ENCODE results near the gene STAG1. TPM values are rescaled to one million over a fixed set of nuclear protein-coding genes. Genes with fewer than 3 reads are reported as not detected.
"Not testable (repeated sequence)": the region's sequence is repeated elsewhere in the genome, so short reads cannot be mapped to it uniquely, and the experiment has no call there.

STAG1 gene
- total RNA-seq, 2 donors from 2014 or later, result 48.0 to 62.3 TPM

- peaks cover 25% of the 10 kb centered on the region for H3K36me3 Mint-ChIP-seq (ENCODE audit: low read depth)
- no peak overlapping the region for H3K4me3 Mint-ChIP-seq
- H3K9me3 Mint-ChIP-seq, result no peaks in the 10 kb centered on the region
- peak; percentile 52 for ATAC-seq (replicated peaks)
- H3K27me3 Mint-ChIP-seq, result no peaks in the 10 kb centered on the region
- H3K27ac Mint-ChIP-seq, result no peak overlapping the region
- peaks cover 17% of the 10 kb centered on the region for H3K4me1 Mint-ChIP-seq
Observed at GRCh38 chr3:136595913-136596697, 156.1 kb downstream of the STAG1 start.

DNA sequence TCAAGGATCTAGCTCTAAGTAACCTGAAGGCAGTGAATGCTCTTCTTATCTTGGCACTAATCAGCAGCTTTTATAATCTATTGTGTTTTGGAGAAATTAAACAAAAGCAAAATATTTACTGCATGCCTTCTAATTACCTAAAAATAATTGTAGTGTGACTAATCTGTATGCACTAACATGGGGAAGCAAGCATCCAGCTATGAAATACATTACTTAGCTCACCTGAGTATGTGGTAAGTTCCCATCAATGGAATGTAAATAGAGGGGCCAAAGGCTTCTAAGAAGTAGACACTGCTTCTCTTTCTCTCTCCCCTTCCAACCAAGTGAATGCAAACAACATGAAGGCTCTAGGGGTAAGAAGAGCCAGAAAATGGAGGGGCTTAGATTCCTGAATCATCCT is 165.6 kb downstream of the STAG1 start:
- H3K4me1 Mint-ChIP-seq, result peaks cover 11% of the 10 kb centered on the region
- H3K27ac Mint-ChIP-seq, result no peak overlapping the region
- no peak for ATAC-seq (replicated peaks)
- H3K36me3 Mint-ChIP-seq (ENCODE audit: low read depth), result peaks cover 40% of the 10 kb centered on the region
- no peak overlapping the region for H3K4me3 Mint-ChIP-seq
- H3K9me3 Mint-ChIP-seq, result no peaks in the 10 kb centered on the region
- H3K27me3 Mint-ChIP-seq, result no peaks in the 10 kb centered on the region

GRCh38 chr3:136584728-136585127 is 167.4 kb downstream of the STAG1 start:
- peaks cover 42% of the 10 kb centered on the region for H3K36me3 Mint-ChIP-seq (ENCODE audit: low read depth)
- H3K4me1 Mint-ChIP-seq, result peaks cover 11% of the 10 kb centered on the region
- H3K9me3 Mint-ChIP-seq, result no peaks in the 10 kb centered on the region
- ATAC-seq (replicated peaks), result peak; percentile 59
- no peak overlapping the region for H3K4me3 Mint-ChIP-seq
- no peaks in the 10 kb centered on the region for H3K27me3 Mint-ChIP-seq
- no peak overlapping the region for H3K27ac Mint-ChIP-seq

- Mint-ChIP-seq H3K27me3 (no peaks in the 10 kb centered on the region), H3K9me3 (no peaks in the 10 kb centered on the region), H3K4me3 (no peak overlapping the region), H3K36me3 (ENCODE audit: low read depth) (peaks cover 46% of the 10 kb centered on the region), H3K27ac (no peak overlapping the region), H3K4me1 (peaks cover 11% of the 10 kb centered on the region)
- ATAC-seq (replicated peaks), result no peak
Observed at GRCh38 chr3:136583823-136584222, 168.4 kb downstream of the STAG1 start.

DNA sequence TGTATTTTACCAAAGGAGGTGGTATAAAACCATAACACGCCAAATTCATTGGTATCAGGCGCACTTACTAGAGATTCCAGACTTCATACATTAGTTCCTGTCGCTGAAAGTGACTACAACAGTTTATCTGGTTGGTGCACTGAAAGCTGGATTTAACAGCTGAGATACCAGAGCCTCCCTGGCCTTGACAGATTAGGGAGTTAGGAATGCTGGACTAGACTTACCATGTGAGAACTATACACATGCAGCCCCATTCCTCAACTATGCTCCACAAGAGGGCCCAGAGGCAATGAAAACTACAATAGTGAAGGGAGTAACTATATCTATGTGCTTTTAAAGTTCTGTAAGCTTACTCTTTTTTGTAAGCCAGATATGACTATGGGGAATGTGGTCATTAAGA is 174.4 kb downstream of the STAG1 start:
- H3K4me1 Mint-ChIP-seq, result no peaks in the 10 kb centered on the region
- H3K36me3 Mint-ChIP-seq (ENCODE audit: low read depth), result peaks cover 24% of the 10 kb centered on the region
- H3K27me3 Mint-ChIP-seq, result no peaks in the 10 kb centered on the region
- H3K27ac Mint-ChIP-seq, result no peak overlapping the region
- H3K9me3 Mint-ChIP-seq, result no peaks in the 10 kb centered on the region
- no peak overlapping the region for H3K4me3 Mint-ChIP-seq
- ATAC-seq (replicated peaks), result no peak

DNA sequence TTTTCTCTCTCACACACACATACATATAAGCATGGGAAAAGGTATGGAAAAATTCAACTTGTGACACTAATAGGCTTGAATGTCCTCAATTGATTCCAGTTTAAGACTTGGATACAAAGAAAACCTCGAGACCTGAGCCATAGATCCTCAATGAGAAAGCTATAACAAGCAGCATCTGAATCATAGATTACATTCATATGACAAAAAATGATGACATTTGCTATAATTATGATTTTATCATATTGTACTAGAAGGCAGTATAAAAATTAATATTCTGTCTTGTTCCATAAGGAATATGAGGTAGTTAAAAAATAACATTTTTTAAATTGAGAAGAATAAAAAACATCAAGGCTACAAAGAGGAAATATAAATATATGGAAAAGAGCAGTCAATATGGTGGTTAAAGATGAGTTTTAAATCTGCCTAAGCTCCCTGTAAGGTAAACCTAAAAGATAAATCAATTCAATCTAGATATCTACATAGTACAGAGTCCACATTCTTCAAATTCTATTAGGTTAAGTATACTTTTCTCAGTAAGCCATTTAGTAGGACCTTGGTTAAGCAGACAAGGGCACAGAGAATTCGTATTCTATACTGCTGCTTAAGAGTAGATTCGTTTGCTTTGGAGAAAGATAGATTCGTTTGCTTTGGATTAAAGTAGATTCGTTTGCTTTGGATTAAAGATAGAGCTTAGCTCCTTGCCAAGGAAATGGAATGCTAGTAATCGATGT is 175.7 kb downstream of the STAG1 start:
- H3K4me3 Mint-ChIP-seq, result no peak overlapping the region
- no peak for ATAC-seq (replicated peaks)
- no peak overlapping the region for H3K27ac Mint-ChIP-seq
- H3K27me3 Mint-ChIP-seq, result no peaks in the 10 kb centered on the region
- H3K9me3 Mint-ChIP-seq, result no peaks in the 10 kb centered on the region
- no peaks in the 10 kb centered on the region for H3K4me1 Mint-ChIP-seq
- H3K36me3 Mint-ChIP-seq (ENCODE audit: low read depth), result peaks cover 26% of the 10 kb centered on the region

GRCh38 chr3:136567599-136568188 is 184.5 kb downstream of the STAG1 start:
- Mint-ChIP-seq H3K9me3 (no peaks in the 10 kb centered on the region), H3K4me1 (no peaks in the 10 kb centered on the region), H3K36me3 (ENCODE audit: low read depth) (peaks cover 56% of the 10 kb centered on the region), H3K4me3 (no peak overlapping the region), H3K27ac (no peak overlapping the region), H3K27me3 (no peaks in the 10 kb centered on the region)
- no peak for ATAC-seq (replicated peaks)

DNA sequence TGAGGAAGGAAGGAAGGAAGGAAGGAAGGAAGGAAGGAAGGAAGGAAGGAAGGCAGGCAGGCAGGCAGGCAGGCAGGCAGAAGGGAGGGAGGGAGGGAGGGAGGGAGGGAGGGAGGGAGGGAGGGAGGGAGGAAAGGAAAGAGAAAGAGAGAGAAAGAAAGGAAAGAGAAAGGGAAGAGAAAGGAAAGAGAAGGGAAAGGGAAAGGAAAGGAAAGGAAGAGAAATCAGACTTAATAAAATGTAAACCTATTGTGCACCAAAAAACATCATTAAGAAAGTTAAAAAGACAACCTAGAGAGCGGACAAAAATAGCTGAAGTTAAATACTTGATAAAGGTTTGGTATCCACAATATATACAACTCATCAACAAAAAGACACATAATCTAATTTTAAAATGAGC is 187.2 kb downstream of the STAG1 start:
- H3K4me1 Mint-ChIP-seq; ATAC-seq (replicated peaks); H3K27me3 Mint-ChIP-seq; H3K27ac Mint-ChIP-seq; H3K9me3 Mint-ChIP-seq; H3K4me3 Mint-ChIP-seq: not testable (repeated sequence)
- peaks cover 51% of the 10 kb centered on the region for H3K36me3 Mint-ChIP-seq (ENCODE audit: low read depth)

GRCh38 chr3:136562026-136562425 is 190.2 kb downstream of the STAG1 start:
- no peaks in the 10 kb centered on the region for H3K27me3 Mint-ChIP-seq
- H3K4me3 Mint-ChIP-seq, result no peak overlapping the region
- peaks cover 38% of the 10 kb centered on the region for H3K36me3 Mint-ChIP-seq (ENCODE audit: low read depth)
- H3K4me1 Mint-ChIP-seq, result peaks cover 9% of the 10 kb centered on the region
- H3K27ac Mint-ChIP-seq, result no peak overlapping the region
- no peak for ATAC-seq (replicated peaks)
- no peaks in the 10 kb centered on the region for H3K9me3 Mint-ChIP-seq

GRCh38 chr3:136559896-136560295 is 192.3 kb downstream of the STAG1 start:
- Mint-ChIP-seq H3K9me3 (no peaks in the 10 kb centered on the region), H3K27ac (no peak overlapping the region), H3K36me3 (ENCODE audit: low read depth) (peaks cover 18% of the 10 kb centered on the region), H3K27me3 (no peaks in the 10 kb centered on the region), H3K4me3 (no peak overlapping the region), H3K4me1 (peaks cover 9% of the 10 kb centered on the region)
- no peak for ATAC-seq (replicated peaks)

GRCh38 chr3:136549461-136549860 is 202.7 kb downstream of the STAG1 start:
- not testable (repeated sequence) for H3K27ac Mint-ChIP-seq; H3K9me3 Mint-ChIP-seq; ATAC-seq (replicated peaks); H3K4me3 Mint-ChIP-seq; H3K27me3 Mint-ChIP-seq
- Mint-ChIP-seq H3K4me1 (peaks cover 24% of the 10 kb centered on the region), H3K36me3 (ENCODE audit: low read depth) (peaks cover 51% of the 10 kb centered on the region)

GRCh38 chr3:136547293-136547692 is 204.9 kb downstream of the STAG1 start:
- no peak overlapping the region for H3K4me3 Mint-ChIP-seq
- peaks cover 25% of the 10 kb centered on the region for H3K4me1 Mint-ChIP-seq
- peaks cover 38% of the 10 kb centered on the region for H3K36me3 Mint-ChIP-seq (ENCODE audit: low read depth)
- no peaks in the 10 kb centered on the region for H3K9me3 Mint-ChIP-seq
- H3K27me3 Mint-ChIP-seq, result no peaks in the 10 kb centered on the region
- ATAC-seq (replicated peaks), result peak; percentile 44
- peak overlapping the region; percentile 40 for H3K27ac Mint-ChIP-seq

DNA sequence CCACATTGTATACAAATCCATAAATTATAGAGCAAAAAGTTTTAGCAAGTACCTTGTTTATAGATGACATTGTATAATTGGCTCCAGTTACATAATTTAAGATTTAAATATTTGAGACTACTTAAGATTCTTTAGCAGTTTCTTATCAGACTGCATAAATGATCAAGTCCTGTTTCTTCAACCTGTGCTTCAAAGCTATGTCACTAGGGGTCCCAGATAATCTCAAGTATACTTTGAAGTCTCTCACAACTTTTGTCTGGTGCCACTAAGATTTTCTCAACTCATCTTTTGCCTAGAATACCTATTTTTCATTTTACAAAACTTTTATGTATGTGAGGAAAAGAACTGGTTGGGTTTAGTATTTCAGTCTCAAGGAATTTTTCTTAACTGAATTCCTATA is 205.5 kb downstream of the STAG1 start:
- Mint-ChIP-seq H3K36me3 (ENCODE audit: low read depth) (peaks cover 34% of the 10 kb centered on the region), H3K4me3 (no peak overlapping the region), H3K9me3 (no peaks in the 10 kb centered on the region), H3K27me3 (no peaks in the 10 kb centered on the region), H3K27ac (no peak overlapping the region), H3K4me1 (peaks cover 25% of the 10 kb centered on the region)
- no peak for ATAC-seq (replicated peaks)

DNA sequence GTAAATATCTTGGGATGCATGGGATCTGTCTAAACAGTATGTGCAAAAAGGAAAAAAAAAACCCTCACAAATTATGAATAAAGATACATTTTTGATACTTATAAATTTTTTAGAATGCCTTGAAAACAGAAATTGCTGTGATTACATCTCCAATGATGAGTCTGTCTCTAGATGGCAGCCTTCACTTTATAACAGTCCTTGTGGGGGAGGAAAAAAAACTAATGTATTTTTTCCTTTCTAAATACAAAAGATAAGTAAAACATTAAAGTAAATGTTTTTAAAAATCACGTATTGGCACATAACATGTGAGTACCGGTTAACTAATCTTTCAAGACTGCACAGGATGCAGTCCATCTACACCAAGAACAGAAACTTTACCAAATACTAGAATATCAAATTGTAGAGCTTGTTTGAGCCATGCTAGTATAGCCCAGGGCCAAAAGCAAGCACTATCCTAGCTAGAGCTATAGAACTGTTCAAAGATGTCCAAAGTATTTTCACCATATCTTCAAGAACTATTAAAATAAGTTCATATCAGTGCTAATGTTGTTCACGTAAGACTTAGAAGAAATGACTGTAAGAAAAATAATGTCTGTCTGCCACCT is 206.4 kb downstream of the STAG1 start:
- Mint-ChIP-seq H3K4me3 (no peak overlapping the region), H3K27ac (no peak overlapping the region), H3K9me3 (no peaks in the 10 kb centered on the region), H3K27me3 (no peaks in the 10 kb centered on the region), H3K4me1 (peaks cover 23% of the 10 kb centered on the region), H3K36me3 (ENCODE audit: low read depth) (peaks cover 35% of the 10 kb centered on the region)
- no peak for ATAC-seq (replicated peaks)

Measured in activated T-helper 17 cell treated with anti-CD3 and anti-CD28 coated beads, Interleukin-2, amount 50 U/mL, for 72 hours (primary cell).